Measurements from ENCODE around the gene SSRP1.
"Not testable (repeated sequence)": the region's sequence is repeated elsewhere in the genome, so short reads cannot be mapped to it uniquely, and the experiment has no call there.

Gene SSRP1

DNA sequence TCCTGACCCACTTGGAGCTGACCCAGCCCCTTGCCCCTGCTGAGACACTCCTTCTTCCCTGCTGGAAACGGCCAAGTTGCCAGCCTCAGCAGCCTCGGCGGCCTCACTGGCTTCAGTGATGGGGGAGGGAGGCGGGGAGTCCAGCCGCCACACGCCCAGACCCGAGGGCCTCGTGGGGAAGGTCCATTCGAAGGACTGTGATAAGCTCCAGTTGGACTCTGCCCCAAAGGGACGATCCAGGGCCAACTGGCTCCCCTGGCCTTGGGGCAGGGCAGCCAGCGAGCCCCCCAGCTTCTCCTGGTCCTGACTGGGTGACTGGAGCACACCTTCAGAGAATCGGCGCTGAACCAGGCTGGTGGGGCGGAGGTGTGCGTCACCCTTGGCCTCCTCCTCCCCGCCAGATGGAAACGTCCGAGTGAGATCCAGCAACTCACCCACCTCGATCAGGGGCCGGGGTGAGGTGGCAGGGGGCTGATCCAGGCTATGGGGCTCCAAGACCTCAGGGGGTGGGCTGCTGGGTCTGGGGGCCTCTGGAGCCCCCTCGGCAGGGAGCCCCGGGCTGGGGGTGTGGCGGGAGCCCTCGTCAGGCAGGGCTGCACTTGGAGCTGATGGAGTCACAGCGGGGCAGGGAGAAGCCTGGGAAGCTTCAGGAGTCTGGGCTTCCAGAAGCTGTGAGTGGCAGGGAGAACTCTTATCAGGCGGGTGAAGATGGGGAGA lies 22.5 kb downstream of the SSRP1 start:
- no peak for DNase-seq

DNA sequence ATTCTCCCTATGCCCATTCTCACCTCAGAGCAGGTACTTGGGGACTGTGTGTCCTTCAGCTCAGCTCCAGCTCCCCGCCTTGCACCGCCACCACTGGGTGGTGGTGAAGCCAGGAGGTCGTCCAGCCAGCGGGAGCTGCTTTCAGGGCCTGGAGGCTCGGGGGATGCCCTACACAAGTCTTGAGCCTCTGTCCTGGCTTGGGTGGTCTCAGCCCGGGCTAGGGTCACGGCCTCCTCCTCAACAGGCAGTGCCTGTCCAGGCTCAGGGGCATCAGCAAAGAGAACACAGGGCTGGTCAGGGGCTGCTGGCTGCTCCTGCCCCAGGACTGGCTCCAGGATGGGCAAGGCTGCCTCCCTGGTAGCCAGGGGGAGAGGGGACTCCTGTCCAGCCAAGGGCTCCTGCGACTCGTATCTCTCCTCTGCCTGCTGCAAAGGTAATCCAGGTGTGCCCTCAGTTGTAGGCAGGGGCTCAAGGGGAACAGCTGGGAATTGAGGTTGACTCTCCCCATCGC lies 23.1 kb downstream of the SSRP1 start:
- DNase-seq: no peak

DNA sequence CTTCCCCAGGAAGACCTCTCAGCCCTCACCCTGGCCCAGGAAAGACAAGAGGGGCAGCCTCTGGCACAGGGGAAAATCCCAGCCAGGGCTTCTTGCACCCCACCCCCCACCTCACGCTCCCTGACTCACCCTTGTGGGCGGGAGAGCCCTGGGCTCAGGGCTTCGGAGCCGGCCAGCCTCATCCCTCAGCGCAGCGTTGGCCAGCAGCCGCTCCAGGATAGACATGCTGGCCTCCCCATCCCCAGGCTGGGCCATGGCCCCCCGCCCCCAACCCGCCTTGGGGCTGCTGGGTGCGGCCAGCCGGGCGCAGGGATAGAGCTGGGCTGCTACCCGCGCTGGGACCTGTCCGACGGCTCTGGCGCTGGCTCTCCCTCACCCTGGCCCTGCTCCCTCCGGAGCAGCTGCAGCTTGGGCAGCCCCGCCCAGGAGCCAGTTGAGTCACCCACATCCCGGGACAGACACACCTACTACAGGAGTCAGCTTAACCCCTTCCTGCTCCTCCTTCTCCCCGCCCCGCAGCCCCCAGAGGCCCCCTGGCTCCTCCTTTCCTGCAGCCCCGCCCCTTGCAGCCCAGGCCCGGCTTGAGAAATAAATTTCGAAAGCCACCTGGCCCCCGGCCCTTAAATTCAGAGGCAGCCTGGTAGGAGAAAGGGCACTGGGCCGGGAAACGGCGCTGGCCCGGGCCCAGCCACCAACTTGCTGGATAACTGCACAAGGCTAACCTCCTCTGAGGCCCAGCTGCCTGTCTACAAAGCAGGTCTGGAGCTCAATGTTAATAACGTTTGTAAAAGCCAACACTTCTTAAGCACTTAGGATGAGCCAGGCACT lies 24.4 kb downstream of the SSRP1 start:
- DNase-seq: peak in 1 of 2 experiments; percentile 39

DNA sequence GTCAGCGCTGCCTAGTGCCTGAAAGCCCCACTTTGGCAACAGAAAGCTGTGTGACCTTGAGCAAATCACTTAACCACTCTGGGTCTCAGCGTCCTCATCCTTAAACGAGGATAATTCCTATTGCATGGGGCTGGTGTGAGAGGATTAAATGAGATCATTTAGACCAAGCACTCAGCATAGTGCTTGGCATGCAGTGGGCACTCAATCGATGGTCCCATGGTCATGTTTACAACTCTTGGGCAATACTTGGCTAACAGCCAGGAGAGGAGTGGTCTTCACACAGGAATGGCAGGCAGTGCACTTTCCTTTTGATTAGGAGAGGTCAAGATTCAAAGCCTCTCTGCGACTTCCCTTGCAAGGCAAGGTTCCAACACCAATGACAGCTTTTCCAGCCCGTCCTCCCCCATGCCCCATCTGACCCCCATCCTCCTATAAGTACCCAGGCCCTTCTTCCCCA lies 25.0 kb downstream of the SSRP1 start:
- DNase-seq: no peak

DNA sequence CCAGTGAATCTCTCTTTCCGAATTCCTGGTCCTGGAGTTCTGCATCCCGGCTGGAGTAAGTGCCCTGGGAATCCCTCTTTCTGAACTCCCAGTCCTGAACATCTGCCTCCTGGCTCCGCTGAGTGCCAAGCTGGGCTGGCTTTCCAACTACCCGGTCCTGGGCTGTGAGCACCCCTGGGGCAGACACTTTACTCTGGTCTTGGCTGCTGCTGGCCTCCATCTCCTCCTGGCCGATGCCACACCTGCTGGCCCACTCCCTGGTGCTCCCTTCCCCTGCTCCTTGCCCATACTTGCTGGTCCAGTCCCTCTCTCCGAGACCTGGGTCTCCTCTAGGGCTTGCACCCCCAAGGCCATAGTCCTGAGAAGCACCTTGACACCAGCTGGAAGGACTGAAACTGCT lies 25.6 kb downstream of the SSRP1 start:
- no peak for DNase-seq

DNA sequence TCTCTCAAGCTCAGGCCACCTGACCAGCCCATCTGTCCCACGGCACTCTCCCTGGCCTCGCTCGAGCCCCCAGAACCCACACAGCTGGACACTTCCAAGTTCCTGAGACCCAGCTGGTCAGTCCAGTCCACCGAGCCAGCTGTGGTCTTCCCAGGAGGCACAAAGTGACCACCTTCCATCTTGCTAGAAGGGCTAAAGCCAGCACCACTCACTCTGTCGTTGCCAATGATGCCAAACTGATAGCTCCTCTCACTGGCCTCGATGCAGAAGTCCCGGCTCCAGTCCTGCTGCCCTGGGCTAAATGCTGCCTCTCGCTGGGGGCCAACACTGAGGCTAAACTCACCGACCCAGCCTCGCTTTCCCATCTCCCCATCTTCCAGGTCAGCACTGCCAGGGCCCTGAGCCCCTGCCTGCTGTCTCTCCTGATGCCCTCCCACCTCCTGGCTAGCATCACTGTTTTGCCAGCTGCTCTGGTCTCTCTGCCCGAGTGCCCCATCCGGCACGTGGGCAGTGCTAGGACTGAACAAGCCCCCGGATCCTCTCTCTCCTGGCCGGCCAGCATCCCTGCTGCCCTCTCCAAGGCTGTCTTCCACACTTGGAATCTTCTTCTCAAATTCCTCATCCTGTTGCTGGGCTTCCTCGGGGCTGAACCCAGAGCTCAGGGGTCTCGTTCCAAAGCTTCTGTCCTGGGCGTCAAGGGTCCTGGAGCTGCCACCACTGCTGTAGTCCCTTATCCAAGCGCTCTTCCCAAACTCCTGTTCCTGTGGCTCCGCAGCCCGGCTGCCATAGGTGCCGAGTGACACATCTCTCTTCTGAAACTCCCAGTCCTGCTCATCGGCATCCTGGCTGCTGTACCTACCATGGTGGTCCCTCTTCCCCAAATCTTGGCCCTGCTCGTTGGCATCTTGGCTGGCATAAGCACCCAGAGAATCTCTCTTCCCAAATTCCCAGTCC lies 26.3 kb downstream of the SSRP1 start:
- DNase-seq: no peak

DNA sequence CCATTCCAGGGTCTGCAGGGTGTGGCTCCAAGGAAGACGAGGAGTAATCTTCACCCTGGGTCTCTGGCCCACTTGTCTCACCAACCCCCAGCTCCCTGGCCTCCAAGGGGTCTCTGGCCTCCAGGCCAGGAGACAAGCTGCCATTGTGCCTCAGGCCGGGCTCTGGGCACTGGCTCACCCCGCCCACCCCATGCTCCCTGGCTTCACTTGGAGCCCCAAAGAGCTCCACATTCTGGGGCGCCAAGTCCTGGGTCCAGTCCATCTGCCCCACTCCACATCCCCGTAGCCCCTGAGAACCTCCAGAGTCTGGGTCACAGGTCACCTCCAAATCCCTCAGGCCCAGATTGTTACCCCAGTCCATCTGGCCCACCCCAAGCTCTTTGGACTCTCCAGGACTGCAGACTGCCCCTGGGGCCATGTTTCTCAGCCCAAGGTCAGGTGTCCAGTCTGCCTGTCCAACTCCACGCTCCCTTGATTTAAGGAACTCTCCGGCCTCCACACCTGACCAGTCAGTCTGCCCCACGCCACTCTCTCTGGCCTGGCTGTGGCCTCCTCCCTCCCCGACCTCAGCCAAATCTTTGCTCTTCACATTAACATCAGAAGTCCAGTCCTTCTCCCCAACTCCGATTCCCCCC lies 27.1 kb downstream of the SSRP1 start:
- no peak for DNase-seq

DNA sequence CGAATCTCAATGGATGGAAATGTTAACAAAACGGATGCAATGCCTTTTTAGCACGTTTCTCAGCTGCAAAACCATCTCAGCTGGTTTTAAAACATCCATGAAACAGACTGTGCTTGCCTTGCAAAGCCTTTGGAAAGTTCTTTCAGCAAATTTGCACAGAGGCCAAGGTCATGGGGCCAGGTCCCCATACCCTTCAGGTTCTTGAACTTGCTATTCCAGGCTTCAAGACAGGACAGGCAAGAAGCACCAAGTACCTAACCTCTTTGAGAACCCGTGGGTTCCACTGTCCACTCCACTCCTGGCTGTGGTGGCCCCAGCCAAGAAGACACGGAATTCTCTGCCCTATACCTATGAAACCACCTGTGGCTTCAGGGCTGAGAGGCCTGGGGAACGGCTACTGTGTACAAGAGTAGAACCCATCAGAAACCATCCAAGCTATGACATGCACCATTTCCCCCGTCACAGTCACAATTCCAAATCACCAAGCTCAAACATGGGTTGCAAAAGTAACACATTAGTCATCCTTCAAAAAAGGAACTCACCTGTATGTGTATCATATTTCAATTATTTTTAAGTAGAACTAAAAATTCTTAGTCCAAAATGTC lies 27.9 kb downstream of the SSRP1 start:
- DNase-seq: no peak

DNA sequence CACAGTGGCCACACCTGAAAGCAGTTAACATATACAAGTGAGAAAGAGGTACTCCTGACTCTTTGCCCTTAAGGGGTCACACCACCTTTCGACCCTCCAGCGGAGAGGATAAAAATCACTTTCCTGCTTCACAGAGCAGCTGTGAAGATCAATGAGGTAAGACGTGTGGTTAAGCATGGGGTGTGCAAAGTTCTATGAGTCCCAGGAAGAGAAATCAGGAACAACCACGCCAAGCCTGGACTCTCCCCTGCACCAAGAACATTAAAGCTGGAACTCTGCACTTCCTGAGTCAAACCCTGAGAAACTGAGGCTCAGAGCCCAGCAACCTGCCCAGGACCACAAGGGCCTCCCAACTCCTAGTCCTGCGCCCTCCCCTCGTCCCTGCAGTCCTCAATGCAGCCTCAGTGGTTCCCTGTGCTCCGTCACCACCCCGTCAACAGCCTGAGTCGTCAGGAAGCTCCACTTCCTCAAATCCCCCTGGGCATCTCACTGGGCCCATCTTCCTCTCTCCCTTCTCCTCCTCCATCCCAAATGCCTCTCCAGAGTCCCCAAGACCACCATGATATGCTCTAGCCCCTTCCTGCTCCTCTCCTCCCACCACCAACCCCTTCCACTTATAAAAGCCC lies 28.6 kb downstream of the SSRP1 start:
- DNase-seq: no peak

DNA sequence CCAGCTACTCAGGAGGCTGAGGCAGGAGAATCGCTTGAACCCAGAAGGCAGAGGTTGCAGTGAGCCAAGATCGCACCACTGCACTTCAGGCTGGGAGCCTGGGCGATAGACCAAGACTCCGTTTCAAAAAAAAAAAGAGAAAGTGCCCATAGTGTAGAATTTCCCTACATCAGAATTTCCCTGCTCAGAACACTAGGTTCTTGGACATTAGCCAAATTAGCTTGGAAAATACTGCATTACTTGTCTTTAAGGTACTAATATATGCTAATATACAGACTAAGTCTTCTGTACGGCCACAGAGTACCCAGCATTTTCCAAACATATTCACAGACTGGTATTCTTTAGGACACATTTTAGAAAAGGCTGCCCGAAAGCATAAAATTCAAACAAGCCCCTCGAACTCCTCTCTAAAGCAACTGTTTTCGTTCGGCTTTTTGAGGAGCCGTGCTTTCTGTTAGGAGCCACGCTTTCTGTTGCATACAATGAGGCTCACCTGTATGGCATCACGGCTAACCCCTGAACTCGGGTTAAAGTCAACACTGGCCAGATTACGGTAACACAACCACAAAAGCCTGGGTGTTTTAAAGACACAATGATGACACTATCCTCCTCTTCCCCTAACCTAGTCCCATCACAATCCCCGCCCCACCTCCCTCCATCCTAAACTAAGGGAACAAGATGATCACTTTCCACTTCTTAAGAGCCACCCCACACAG lies 29.4 kb downstream of the SSRP1 start:
- DNase-seq: no peak

DNA sequence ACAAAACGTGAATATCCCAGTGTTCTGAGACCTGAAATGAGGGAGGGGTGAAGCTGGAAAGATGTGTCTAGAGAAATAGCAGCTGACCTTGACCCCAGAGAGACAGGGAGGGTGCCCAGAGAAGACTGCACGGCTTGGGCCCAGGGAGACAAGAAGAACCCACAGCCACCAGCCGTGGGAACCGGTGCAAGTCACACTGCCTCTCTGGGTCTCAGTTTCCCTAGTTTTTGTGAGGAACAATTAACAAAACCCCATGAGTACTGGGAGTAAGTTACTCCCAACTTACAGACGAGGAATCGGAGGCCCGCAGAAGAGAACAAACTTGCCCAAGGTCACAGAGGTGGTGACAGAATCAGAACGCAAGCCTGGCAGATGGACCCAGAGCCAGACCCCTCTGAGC lies 30.2 kb downstream of the SSRP1 start:
- DNase-seq: no peak

DNA sequence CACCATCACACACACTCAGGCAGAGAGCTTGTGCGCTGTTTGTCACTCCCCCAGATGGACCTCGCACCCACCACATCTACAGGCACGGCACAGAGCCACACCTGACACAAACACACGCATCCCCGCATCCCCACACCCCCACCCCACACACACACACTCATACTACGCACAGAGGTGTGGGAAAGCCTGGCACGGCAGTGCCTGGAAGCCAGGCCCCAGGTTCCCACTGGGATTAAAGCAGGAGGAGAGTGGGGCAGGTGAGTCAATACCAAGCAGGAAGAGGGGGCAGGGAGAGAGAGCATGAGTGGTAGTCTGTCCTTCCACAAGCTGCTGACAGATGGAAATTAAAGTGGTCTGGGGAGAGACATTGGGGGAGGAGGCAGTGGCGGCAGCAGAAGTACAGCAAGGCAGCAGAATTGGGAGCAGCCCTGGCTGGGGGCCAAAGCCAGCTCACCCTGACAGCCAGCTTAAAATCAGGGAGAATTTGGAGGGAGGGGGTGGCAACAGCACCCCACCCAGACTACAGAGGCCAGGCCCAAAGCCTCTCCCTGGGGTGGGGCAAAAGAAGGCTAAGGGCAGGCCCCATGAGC lies 31.6 kb downstream of the SSRP1 start:
- DNase-seq: peak in 1 of 2 experiments; percentile 21

DNA sequence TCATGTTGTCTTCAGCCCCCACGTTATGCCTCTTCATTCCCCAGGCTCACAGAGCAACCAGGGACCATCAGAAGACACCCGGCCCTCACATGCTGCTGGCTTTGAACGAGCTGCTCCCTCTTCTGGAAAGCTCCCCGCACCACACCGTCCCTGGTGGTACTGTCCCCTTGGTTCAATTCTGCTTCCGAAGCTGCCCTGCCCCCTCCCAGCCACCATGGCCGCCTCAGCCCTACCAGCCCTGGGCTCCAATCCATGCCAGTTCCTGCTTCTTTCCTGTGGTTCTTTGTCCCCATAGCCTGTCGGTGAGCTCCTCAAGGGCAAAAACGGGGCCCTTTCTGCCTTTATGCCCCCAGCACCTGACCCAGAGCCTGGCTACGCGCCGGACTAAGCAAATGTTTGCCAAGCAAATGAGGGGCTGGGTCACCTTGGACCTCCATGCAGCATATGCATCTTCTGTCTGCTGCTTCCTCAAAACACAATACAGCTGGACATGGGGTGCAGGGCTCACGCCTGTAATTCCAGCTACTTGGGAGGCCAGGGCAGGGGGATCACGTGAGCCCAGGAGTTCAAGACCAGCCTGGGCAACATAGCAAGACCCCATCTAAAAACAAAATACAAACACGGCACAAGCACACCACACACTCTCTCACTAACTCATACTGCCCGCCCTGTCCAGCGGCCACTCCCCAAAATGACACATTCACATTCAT lies 32.3 kb downstream of the SSRP1 start:
- DNase-seq: no peak

DNA sequence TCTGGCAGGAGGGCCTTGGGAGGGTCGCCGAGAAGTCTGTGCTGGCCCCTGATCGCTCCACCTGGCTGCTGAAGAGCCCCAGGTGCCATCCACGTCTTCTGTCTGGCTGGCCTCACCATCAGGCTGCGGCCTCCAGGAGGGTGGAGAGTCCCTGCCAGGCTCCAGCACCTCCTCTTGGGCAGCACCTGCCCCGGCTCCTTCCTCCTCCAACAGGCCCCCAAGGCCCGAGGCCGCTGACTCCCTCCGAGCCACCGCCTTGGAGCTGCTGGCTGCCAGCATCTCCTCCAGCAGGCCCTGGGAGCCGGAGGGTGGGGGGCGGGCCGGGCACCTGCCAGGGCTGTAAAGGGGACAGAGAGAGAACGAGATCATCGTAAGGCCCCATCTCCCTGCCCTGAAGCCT lies 33.2 kb downstream of the SSRP1 start:
- DNase-seq: no peak

DNA sequence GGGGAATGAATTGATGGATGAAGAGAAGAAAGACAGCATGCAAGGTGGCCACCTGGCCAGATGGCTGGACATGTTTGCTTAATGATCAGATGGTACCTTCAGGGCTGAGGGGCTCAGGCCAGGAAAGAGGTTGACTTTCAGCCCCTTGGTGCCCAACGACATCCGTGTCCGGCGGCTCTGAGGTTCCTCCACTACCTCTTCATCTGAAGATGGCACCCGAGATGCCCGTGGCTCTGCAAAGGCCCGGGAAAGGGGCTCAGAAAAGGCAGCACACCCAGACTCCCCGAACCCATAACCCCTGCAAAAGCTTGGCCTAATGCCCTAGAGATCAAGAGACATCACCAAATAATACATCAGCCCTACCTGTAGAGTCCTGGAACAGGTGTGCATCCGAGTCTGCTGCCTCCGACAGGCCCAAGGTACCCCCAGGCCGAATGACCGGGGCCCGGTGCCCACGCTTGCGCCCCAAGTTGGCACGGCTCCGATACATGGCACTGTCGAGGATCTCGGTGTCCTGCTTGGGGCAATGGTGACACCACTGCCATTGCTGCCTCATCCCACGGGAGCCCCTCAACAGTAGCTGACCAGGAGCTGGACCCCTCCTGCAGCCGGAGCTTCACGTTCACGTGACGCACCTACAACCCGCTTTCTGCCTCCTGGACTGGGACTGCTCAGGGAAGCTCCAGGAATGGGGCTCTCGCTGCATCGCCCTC lies 33.8 kb downstream of the SSRP1 start:
- no peak for DNase-seq

DNA sequence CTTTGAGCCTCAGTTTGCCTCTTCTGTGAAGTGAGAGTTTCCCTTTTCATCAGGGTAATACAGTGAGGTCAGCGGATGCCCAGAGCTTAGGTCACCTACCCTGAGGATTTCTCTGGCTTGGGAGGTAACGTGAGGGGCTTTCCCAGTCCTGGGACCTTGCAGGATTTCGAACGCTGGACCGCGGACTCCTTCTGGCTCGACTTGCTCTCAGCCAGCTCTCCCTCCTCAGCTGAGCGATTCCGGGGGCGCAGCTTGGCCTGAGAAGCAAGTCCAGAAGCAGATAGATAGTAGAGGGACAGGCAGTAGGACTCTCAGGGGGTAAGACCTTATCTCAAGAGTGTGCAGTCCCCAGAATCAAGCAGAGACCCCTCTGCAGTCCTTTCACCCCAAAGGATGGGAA lies 34.9 kb downstream of the SSRP1 start:
- DNase-seq: no peak

DNA sequence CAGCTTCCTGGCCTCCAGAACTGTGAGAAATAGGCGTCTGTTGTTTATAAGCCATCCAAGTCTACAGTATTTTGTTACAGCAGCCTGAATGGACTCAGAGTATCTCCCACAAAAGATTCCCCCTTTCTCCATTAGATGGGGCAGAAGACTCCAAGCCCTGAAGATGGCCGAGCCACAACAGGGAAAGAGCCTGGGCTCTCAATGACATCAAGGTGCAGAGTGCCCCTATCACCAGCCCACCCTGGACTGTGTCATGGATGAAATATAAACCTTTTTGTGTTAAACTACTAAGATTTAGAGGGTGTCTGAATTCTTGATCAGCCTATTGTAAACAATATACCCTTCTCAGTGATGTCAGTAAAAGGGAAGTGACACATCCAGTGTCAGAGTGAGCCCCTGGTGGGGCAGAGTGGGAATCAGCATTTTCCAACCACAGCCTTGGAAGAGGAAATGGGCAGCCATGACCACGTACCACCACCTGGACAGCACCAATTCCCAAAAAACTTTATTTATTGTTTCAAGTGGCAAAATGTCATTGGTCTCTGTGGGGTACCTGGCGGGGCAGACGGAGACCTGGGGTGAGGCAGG lies 36.4 kb downstream of the SSRP1 start:
- no peak for DNase-seq

DNA sequence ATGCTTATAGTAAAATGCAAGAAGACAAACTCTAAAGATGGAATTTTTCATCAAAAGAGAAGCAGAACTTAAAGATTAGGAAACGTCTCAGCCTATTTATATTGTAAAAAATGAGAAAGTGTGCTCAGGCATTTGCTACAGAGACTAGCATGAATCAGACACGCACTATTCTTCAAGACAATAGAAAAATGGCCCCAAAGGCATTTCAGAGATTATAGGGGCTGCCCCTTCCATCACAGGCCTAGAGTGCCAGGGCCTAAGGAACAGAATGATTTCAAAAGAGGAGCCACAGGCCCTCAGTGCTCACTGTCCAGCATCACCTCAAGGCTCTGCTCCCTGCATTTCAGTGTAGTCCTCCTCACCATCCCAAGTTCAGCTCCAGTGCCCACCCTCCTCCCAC lies 38.5 kb downstream of the SSRP1 start:
- DNase-seq: no peak

DNA sequence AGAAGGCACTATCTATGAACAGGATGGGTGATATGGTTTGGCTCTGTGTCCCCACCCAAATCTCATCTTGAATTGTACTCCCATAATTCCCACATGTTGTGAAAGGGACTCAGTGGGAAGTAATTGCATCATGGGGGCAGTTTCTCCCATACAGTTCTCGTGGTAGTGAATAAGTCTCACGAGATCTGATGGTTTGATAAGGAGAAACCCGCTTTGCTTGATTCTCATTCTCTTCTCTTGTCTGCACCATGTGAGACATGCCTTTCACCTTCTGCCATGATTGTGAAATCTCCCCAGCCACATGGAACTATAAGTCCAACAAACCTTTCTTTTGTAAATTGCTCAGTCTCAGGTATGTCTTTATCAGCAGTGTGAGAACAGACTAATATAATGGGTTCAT lies 39.5 kb downstream of the SSRP1 start:
- not testable (repeated sequence) for DNase-seq

All from NCI-H187 (cell line).